ENCODE data around the gene R3HDM4. TPM values are rescaled to one million over a fixed set of nuclear protein-coding genes. Genes with fewer than 3 reads are reported as not detected.

R3HDM4 gene
- total and polyA plus RNA-seq, 2 donors from 2014 or later: 47.4 to 71.4 TPM

DNA sequence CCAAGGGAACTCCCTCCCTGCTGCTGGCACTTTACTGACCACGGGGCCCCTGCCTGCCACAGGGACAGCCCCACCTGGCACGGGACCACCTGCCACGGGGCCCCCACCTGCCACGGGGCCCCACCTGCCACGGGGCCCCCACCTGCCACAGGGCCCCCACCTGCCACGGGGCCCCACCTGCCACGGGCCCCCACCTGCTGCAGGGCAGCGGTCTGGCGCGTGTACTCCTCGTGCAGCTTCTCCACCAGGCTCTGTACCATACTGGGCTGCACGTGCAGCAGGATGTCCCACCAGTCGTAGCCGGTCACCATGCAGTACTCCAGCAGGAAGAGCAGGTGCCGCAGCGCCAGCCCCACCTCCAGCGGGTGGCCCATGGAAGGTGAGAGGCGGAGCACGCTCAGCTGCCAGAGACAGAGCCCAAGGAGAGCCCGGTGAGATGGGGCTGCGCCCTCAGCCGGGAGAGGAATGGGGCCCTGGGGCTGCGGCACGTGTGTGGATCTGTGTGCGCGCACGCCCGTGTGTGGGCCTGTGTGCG, 36.2 kb downstream of the R3HDM4 start:
- Histone ChIP-seq H3K27me3 (ENCODE audit: control insufficient read depth, insufficient read depth, low read length) (no peaks in the 10 kb centered on the region), H3K9me3 (ENCODE audit: control insufficient read depth in 2 of 3, insufficient read depth in 1 of 3, low read length in 3 of 3) (no peaks in the 10 kb centered on the region), H3K9ac (ENCODE audit: low read length in 3 of 3) (no peak overlapping the region), H3K27ac (ENCODE audit: low read depth in 2 of 2, low read length in 2 of 2) (no peak overlapping the region), H3K4me1 (ENCODE audit: control insufficient read depth in 2 of 3, insufficient read depth in 2 of 3, low read depth in 1 of 3, low read length in 3 of 3) (peaks cover 0 to 3% (median 0%) of the 10 kb centered on the region in 3 donors), H3K36me3 (ENCODE audit: control insufficient read depth in 2 of 3, insufficient read depth in 3 of 3, low read length in 3 of 3) (peaks cover 2 to 18% (median 2%) of the 10 kb centered on the region in 3 donors), H3K4me3 (ENCODE audit: low read length in 3 of 3) (no peak overlapping the region)
- FAIRE-seq: no peak
- no peak for DNase-seq
- TF ChIP-seq, protein P1, sequence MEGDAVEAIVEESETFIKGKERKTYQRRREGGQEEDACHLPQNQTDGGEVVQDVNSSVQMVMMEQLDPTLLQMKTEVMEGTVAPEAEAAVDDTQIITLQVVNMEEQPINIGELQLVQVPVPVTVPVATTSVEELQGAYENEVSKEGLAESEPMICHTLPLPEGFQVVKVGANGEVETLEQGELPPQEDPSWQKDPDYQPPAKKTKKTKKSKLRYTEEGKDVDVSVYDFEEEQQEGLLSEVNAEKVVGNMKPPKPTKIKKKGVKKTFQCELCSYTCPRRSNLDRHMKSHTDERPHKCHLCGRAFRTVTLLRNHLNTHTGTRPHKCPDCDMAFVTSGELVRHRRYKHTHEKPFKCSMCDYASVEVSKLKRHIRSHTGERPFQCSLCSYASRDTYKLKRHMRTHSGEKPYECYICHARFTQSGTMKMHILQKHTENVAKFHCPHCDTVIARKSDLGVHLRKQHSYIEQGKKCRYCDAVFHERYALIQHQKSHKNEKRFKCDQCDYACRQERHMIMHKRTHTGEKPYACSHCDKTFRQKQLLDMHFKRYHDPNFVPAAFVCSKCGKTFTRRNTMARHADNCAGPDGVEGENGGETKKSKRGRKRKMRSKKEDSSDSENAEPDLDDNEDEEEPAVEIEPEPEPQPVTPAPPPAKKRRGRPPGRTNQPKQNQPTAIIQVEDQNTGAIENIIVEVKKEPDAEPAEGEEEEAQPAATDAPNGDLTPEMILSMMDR (IDR thresholded peaks at IDR 0.05; ENCODE audit: borderline replicate concordance, extremely low read depth, insufficient read depth): no peak
- intact Hi-C loops (cut with DNase I): no loop called here

DNA sequence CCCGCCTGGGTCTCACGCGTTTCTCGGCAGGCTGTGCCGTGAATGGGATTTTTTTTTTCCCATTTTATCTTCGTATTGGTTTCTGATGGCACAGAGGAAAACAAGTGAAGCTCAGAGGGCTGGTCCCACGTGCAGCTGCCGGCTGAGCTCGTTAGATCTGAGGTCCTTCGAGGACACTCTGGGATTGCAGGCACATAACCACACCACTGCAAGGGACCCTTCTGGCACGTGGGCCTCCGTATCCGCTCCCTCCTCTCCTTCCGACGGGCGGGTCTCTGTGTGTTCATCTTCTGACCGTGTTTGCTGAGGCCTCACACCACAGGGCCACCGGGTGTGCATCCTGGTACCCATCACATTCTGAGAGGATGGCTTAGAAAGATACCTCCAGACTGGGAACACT, 36.9 kb downstream of the R3HDM4 start:
- Histone ChIP-seq H3K36me3 (ENCODE audit: control insufficient read depth in 2 of 3, insufficient read depth in 3 of 3, low read length in 3 of 3) (peaks cover 0 to 14% (median 2%) of the 10 kb centered on the region in 3 donors), H3K27ac (ENCODE audit: low read depth in 2 of 2, low read length in 2 of 2) (no peak overlapping the region)
- intact Hi-C loops (cut with DNase I): no loop called here

DNA sequence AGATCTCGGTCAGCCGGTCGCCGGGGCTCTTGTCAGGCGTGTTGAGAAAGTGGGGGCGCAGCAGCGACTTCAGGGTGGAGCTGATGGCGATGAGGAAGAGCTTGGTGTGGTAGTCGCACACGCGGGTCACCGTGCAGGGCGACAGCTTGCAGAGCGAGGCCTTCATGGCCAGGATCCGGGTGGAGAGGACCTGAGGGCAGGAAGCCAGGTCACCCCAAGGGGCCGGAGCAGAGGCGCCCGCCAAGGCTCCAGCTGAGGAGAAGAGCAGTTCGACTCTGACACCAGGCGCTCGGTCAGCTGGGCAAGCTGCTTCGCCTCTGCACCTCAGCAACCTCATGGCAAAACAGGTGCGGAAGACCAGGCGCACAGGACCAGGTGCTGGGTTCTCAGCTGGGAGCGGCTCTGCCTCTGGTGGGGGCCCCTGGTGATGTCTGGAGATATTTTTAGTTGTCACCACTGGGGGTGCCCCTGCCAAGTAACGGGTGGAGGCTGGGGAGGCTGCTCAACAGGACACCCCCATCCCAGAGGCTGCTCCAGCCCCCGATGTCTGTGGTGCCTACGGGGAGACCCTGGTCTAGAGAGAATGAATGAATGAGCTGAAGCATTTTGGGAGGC, 37.6 kb downstream of the R3HDM4 start:
- Histone ChIP-seq H3K27me3 (ENCODE audit: control insufficient read depth, insufficient read depth, low read length) (no peaks in the 10 kb centered on the region), H3K36me3 (ENCODE audit: control insufficient read depth in 2 of 3, insufficient read depth in 3 of 3, low read length in 3 of 3) (peaks cover 0 to 11% (median 2%) of the 10 kb centered on the region in 3 donors), H3K4me1 (ENCODE audit: control insufficient read depth in 2 of 3, insufficient read depth in 2 of 3, low read depth in 1 of 3, low read length in 3 of 3) (peaks cover 0 to 4% (median 0%) of the 10 kb centered on the region in 3 donors), H3K4me3 (ENCODE audit: low read length in 3 of 3) (no peak overlapping the region), H3K27ac (ENCODE audit: low read depth in 2 of 2, low read length in 2 of 2) (no peak overlapping the region), H3K9me3 (ENCODE audit: control insufficient read depth in 2 of 3, insufficient read depth in 1 of 3, low read length in 3 of 3) (no peaks in the 10 kb centered on the region), H3K9ac (ENCODE audit: low read length in 3 of 3) (no peak overlapping the region)
- TF ChIP-seq, protein P1 (IDR thresholded peaks at IDR 0.05; ENCODE audit: borderline replicate concordance, extremely low read depth, insufficient read depth): no peak
- DNase-seq (no peak), FAIRE-seq (no peak)
- intact Hi-C loops (cut with DNase I): no loop called here

More for the DNA sequence above, 36.9 kb downstream of the R3HDM4 start:
- DNase-seq (no peak), FAIRE-seq (no peak)
- H3K4me3 ChIP-seq (ENCODE audit: low read length in 3 of 3): no peak overlapping the region
- H3K27me3 ChIP-seq (ENCODE audit: control insufficient read depth, insufficient read depth, low read length): no peaks in the 10 kb centered on the region
- no peaks in the 10 kb centered on the region for H3K9me3 ChIP-seq (ENCODE audit: control insufficient read depth in 2 of 3, insufficient read depth in 1 of 3, low read length in 3 of 3)
- TF ChIP-seq, protein P1 (IDR thresholded peaks at IDR 0.05; ENCODE audit: borderline replicate concordance, extremely low read depth, insufficient read depth): no peak
- H3K9ac ChIP-seq (ENCODE audit: low read length in 3 of 3): no peak overlapping the region
- H3K4me1 ChIP-seq (ENCODE audit: control insufficient read depth in 2 of 3, insufficient read depth in 2 of 3, low read depth in 1 of 3, low read length in 3 of 3): peaks cover 0 to 4% (median 0%) of the 10 kb centered on the region in 3 donors
